Fibroblast of peridontal ligament (primary cell): ENCODE data around the gene YIPF1.

ENCODE experiments used
- DNase-seq: peaks from one replicate; pipeline ENCODE4 v3.0.0-alpha.2; 2010; ENCODE audit errors: extremely low read depth

YIPF1 gene

GRCh38 chr1:53889304-53890298, at the start of gene YIPF1:
TSS of gene YIPF1 (minus strand) at chr1:53889797. CDS start at chr1:53888937, 860 bp downstream.
- DNase-seq, result peak; percentile 82

- DNase-seq, result peak; percentile 59
Observed at GRCh38 chr1:53938136-53938830, 48.7 kb upstream of the YIPF1 start.

GRCh38 chr1:53936430-53936829, 46.8 kb upstream of the YIPF1 start:
- no peak for DNase-seq

GRCh38 chr1:53934170-53934765, 44.7 kb upstream of the YIPF1 start:
- no peak for DNase-seq

- no peak for DNase-seq
Observed at GRCh38 chr1:53931523-53931922, 41.9 kb upstream of the YIPF1 start.

GRCh38 chr1:53930932-53931331, 41.3 kb upstream of the YIPF1 start:
- DNase-seq, result no peak

- DNase-seq, result peak; percentile 22
Observed at GRCh38 chr1:53929246-53929960, 39.8 kb upstream of the YIPF1 start.

- no peak for DNase-seq
Observed at GRCh38 chr1:53927376-53927881, 37.8 kb upstream of the YIPF1 start.

GRCh38 chr1:53919675-53920066, 30.1 kb upstream of the YIPF1 start:
- DNase-seq, result no peak

- no peak for DNase-seq
Observed at GRCh38 chr1:53918343-53918742, 28.7 kb upstream of the YIPF1 start.

GRCh38 chr1:53913352-53914033, 23.9 kb upstream of the YIPF1 start:
- DNase-seq, result no peak

GRCh38 chr1:53911442-53911841, 21.8 kb upstream of the YIPF1 start:
- no peak for DNase-seq

- peak; percentile 29 for DNase-seq
Observed at GRCh38 chr1:53909946-53910345, 20.3 kb upstream of the YIPF1 start.

- no peak for DNase-seq
Observed at GRCh38 chr1:53906121-53906520, 16.5 kb upstream of the YIPF1 start.

GRCh38 chr1:53905509-53905908, 15.9 kb upstream of the YIPF1 start:
- no peak for DNase-seq

GRCh38 chr1:53902235-53903138, 12.9 kb upstream of the YIPF1 start:
- no peak for DNase-seq

GRCh38 chr1:53899708-53900107, 10.1 kb upstream of the YIPF1 start:
- DNase-seq, result no peak

- peak; percentile 61 for DNase-seq
Observed at GRCh38 chr1:53899206-53899628, 9.6 kb upstream of the YIPF1 start.

- DNase-seq, result peak; percentile 96
Observed at GRCh38 chr1:53896635-53897229, 7.1 kb upstream of the YIPF1 start.
